Fibroblast of skin of left quadriceps (primary cell): Measurements from ENCODE around the gene ABTB1.
A peak's percentile ranks its signal among the peaks of the same experiment; 100 is the strongest.

Experiments used
- DNase-seq, 2 experiments: peaks; one replicate each; pipeline ENCODE4 v3.0.0-alpha.2; 2013; ENCODE audit warnings: low read depth in 2 of 2

ABTB1 gene

DNA sequence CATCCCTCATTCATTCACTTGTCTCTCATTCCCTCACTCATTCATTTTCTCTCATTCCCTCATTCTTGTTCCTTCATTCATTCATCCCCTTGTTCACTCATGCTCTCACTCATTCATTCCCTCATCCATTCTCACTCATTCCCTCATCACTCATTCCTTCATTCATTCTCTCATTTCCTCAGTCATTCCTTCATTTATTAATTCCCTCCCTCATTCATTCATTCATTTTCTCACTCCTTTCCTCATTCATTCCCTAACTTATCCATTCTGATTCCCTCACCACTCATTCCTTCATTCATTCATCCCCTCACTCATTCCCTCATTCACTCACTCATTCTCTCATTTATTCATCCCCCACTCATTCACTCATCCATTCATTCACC is 13.8 kb downstream of the ABTB1 start:
- no peak for DNase-seq

GRCh38 chr3:127687228-127687737 is 14.5 kb downstream of the ABTB1 start:
- DNase-seq = no peak

DNA sequence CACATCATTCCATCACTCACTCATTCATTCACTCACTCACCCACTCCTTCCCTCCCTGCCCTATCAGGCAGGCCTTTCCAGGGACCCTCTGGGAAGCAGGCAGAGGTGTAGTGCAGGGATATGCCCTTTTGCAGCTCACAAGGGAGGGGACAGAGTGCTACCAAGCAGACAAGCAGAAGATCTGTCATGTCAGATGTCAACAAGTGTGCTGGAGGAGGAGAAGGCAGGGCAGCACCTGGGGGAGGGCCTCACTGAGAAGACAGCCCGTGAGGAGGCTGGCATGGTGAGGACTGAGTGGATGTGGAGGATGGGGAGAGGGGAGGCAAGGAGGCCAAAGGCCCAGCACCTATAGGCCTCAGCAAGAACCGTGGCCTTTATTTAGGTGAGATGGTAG is 15.3 kb downstream of the ABTB1 start:
- DNase-seq = no peak

- DNase-seq = no peak
Measured at GRCh38 chr3:127688416-127689265, 15.9 kb downstream of the ABTB1 start.

GRCh38 chr3:127689266-127689860 is 16.6 kb downstream of the ABTB1 start:
- no peak for DNase-seq

GRCh38 chr3:127690106-127690505 is 17.4 kb downstream of the ABTB1 start:
- peak; percentile 29 to 35 for DNase-seq

DNA sequence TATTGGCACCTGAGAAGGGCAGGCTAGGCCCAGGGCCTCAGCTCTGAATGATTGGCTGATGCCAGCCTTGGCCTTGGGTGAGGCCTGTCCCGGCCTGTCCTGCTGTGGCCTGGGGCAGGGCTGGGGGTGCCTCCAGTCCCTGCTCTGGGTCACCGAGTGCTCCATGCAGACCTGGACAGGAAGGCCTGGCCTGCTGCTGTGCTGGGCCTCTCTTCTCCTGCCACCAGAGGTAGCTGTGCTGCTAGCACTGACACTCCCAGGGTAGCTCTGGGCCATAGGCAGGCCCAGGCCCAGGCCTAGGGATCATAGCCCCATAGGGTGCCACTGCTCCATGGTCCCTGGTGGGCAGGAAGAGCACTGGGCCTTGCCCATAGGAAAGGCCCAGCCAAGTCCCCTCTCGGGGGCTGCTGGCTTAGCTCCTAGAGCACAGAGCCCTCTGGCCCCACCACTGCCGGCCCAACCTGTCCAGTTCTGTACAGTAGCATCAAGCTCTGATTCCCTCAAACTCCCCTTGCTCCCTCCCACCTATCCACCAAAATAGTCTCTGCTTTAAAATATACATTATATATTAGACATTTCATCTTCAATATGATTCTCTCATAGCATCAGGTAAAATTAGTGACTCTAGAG is 18.2 kb downstream of the ABTB1 start:
- peak in 1 of 2 experiments; percentile 30 for DNase-seq

DNA sequence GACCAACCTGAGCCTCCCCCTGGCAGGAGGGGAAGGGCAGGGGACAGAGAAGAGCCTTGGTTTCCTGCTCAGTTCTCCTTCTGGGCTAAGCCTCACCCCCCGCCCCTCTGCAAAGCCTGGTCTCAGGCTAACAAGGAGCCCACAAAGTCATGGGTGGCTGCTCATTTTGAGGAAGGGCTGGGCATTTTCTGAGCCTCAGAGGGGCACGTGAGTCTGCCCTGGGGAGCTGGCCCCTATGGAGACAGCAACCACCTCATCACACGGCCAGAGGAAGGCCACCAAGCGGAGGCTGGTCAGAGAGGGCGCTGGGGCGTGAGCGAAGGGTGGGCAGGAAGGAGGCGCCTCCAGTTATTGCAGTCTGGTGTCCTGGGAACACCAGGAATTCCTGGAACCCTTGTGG is 18.7 kb downstream of the ABTB1 start:
- DNase-seq = no peak

DNA sequence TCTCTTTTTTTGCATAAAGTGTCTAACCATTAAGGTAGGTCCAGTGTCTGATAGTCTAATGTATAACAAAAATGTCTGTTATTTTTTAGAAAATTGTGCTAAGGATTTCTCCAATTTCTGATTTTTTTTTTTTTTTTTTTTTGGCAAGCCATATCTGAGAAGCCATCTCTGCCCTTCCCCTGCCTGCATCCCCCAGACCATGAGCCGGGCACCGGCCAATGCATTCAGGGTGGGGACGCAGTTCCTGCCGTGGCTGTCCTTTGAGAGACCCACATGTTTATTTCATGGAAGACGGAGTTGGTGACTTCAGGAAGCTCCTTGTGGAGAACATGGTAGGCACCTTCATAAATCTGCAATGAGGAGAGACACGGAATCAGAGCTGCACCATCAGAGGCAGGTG is 19.2 kb downstream of the ABTB1 start:
- DNase-seq = no peak

DNA sequence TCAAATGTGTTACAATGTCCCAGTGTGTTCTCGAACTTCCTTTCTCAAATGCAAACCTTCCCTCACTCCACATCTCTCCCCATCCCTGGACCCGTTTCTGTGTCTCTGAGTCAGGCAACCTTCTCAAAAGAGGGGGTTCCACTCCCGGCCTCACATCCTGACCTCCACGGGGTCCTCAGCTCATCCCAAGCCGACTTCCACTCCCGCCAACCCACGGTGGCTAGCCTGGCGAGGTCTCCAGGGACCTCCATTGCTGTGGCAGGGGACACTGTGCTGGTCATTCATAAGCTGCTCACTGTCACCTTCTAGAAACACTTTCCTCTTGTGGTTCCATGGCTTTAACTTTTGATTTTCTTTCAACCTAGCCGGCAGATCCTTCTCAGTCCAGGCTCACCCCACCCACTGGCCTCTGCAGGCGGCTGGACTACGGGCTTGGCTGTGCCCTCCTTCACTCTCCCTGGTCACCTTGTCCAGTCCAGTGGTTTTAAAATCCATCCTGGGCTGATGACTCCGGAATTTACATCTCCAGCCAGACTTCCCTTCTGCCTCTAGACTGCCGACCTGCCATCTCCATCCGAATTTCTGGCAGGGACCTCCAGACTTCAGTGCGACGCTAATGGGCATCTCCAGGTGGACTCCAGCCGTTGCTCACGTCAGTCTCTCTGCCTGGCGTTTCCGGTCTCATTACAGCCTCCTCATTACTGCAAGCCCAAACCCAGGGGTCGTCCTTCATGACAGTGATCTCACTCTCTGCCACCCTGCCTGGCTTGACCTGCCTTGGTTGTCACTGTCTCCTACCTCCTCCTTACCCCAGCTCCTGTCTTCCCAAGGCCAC is 20.0 kb downstream of the ABTB1 start:
- DNase-seq = no peak

GRCh38 chr3:127693336-127693843 is 20.6 kb downstream of the ABTB1 start:
- no peak for DNase-seq

GRCh38 chr3:127694467-127695215 is 21.9 kb downstream of the ABTB1 start:
- no peak for DNase-seq

GRCh38 chr3:127697551-127698240 is 24.9 kb downstream of the ABTB1 start:
- DNase-seq = peak; percentile 77 to 78

DNA sequence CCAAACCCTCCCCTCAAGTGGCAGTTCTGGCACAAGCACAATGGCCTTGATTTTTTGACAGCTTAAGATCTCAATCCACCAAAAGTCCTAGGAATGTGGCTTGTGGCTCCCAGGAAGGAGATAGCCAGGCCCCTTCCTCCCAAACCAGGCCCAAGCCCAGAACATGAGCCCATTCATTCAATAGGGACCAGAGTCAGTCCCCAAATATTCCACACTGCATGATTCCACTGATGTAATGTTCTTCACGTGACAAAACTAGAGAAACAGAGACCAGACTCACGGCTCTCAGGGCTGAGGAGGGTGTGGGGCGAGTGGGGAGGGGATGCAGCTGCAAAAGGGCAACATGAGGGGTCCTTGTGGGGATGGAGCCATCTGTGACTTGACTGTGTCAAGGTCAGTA is 25.5 kb downstream of the ABTB1 start:
- DNase-seq = no peak

- DNase-seq = no peak
Measured at GRCh38 chr3:127698691-127699415, 26.1 kb downstream of the ABTB1 start.

GRCh38 chr3:127699416-127700300 is 26.9 kb downstream of the ABTB1 start:
- no peak for DNase-seq

- DNase-seq = no peak
Measured at GRCh38 chr3:127700406-127700805, 27.7 kb downstream of the ABTB1 start.

- no peak for DNase-seq
Measured at GRCh38 chr3:127701280-127701911, 28.6 kb downstream of the ABTB1 start.
